ENCODE measurements around the gene BRPF1. TPM values are rescaled to one million over a fixed set of nuclear protein-coding genes. Genes with fewer than 3 reads are reported as not detected.

BRPF1 gene
- total and polyA plus RNA-seq, 2 donors (not counting 1 experiment from before 2014, with no cell fraction given): 24.4 to 36.5 TPM

DNA sequence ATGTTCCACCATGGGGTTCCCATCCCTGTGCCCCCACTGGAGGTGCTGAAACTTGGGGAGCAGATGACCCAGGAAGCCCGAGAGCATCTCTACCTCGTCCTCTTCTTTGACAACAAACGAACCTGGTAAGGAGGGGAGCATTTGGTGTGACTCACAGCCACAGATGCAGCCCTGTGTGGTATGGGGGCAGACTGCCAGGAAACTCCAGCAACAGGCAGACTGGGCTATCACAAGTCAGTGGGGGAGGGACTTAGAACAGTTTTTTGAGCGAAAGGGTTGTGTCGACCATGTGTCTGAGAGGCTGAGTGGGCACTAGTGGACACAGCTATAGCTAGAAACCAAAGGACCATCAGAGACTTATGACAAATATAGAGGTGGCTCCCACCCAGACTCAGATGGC lies 14.8 kb downstream of the BRPF1 start:
- H3K27ac Mint-ChIP-seq: no peak overlapping the region

DNA sequence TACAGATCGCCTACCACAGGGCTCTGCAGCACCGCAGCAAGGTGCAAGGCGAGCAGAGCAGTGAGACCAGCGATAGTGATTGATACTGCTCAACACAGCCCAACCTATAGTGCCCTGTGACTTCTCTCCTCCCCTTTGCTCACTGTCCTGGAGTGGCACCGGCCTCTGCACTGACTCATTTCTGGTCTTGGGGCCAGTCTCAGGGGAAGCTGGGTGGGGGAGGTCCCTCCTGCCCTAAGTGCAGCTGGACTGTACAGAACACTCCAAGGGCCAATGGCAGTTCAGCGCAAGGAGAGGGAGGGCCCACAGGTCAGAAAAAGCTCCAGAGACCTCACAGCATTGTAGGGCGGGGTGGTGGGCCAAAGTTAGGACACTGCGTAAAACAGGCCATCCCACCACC lies 15.7 kb downstream of the BRPF1 start:
- Histone ChIP-seq H3K27ac (ENCODE audit: low read length in 2 of 2) (no peak overlapping the region), H3K4me3 (ENCODE audit: control extremely low read depth in 1 of 5, extremely low read depth in 1 of 5, insufficient read depth in 1 of 5, low read depth in 2 of 5, low read length in 4 of 5) (no peak overlapping the region), H3K27me3 (replicated peaks in 1 of 4; ENCODE audit: control extremely low read depth in 1 of 4, control insufficient read depth in 3 of 4, insufficient read depth in 4 of 4, low read length in 3 of 4) (no peaks in the 10 kb centered on the region), H3K79me2 (ENCODE audit: control insufficient read depth, insufficient read depth, low read length) (peaks cover 16% of the 10 kb centered on the region), H3K9me3 (ENCODE audit: control extremely low read depth in 1 of 3, control insufficient read depth in 2 of 3, insufficient read depth in 1 of 3, low read length in 2 of 3) (no peaks in the 10 kb centered on the region), H3K4me2 (replicated peaks; ENCODE audit: low read depth, low read length, poor library complexity, severe bottlenecking) (no peak overlapping the region), H3K9ac (ENCODE audit: low read length) (no peak overlapping the region), H2AFZ (ENCODE audit: insufficient read depth, low read depth, low read length, poor library complexity, severe bottlenecking) (no peak overlapping the region), H4K20me1 (ENCODE audit: control insufficient read depth, insufficient read depth, low read length, poor library complexity, severe bottlenecking) (no peaks in the 10 kb centered on the region), H3K4me1 (ENCODE audit: control insufficient read depth in 2 of 2, insufficient read depth in 2 of 2, low read length in 2 of 2) (peaks cover 24 to 29% of the 10 kb centered on the region in 2 donors), H3K36me3 (replicated peaks in 1 of 2; ENCODE audit: control extremely low read depth in 1 of 2, control insufficient read depth in 1 of 2, extremely low read depth in 1 of 2, insufficient read depth in 2 of 2, low read length in 1 of 2) (peaks cover 4 to 58% of the 10 kb centered on the region in 2 experiments)
- ChIA-PET CTCF (no interaction called here), POLR2A (interaction anchor here (1.6 kb wide), 1 partner anchor 10 kb away, joined by 4 read pairs; no protein-coding TSS in a partner anchor)
- H3K4me3 Mint-ChIP-seq: no peak overlapping the region
- H3K9me3 Mint-ChIP-seq (ENCODE audit: insufficient read depth): no peaks in the 10 kb centered on the region
- WGBS (ENCODE audit: insufficient coverage): 77% methylated on average over 6 of the region's 8 CpGs
- no peaks in the 10 kb centered on the region for H3K27me3 Mint-ChIP-seq
- TF ChIP-seq, protein P1, sequence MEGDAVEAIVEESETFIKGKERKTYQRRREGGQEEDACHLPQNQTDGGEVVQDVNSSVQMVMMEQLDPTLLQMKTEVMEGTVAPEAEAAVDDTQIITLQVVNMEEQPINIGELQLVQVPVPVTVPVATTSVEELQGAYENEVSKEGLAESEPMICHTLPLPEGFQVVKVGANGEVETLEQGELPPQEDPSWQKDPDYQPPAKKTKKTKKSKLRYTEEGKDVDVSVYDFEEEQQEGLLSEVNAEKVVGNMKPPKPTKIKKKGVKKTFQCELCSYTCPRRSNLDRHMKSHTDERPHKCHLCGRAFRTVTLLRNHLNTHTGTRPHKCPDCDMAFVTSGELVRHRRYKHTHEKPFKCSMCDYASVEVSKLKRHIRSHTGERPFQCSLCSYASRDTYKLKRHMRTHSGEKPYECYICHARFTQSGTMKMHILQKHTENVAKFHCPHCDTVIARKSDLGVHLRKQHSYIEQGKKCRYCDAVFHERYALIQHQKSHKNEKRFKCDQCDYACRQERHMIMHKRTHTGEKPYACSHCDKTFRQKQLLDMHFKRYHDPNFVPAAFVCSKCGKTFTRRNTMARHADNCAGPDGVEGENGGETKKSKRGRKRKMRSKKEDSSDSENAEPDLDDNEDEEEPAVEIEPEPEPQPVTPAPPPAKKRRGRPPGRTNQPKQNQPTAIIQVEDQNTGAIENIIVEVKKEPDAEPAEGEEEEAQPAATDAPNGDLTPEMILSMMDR (IDR thresholded peaks at IDR 0.05): no peak
- TF ChIP-seq EZH2 (IDR thresholded peaks at IDR 0.05; ENCODE audit: borderline replicate concordance, insufficient read depth, low read depth, low read length, poor library complexity, severe bottlenecking): no peak
- no peak overlapping the region for H3K27ac Mint-ChIP-seq
- DNase-seq (no peak), ATAC-seq (ENCODE audit: low read depth) (no peak)
- intact Hi-C loops (cut with micrococcal nuclease): no loop called here
- peaks cover 34% of the 10 kb centered on the region for H3K4me1 Mint-ChIP-seq

More for the DNA sequence above, 14.8 kb downstream of the BRPF1 start:
- TF ChIP-seq, protein P1 (IDR thresholded peaks at IDR 0.05): no peak
- no peak for TF ChIP-seq EZH2 (IDR thresholded peaks at IDR 0.05; ENCODE audit: borderline replicate concordance, insufficient read depth, low read depth, low read length, poor library complexity, severe bottlenecking)
- Histone ChIP-seq H4K20me1 (ENCODE audit: control insufficient read depth, insufficient read depth, low read length, poor library complexity, severe bottlenecking) (peaks cover under 1% of the 10 kb centered on the region), H3K27me3 (replicated peaks in 1 of 4; ENCODE audit: control extremely low read depth in 1 of 4, control insufficient read depth in 3 of 4, insufficient read depth in 4 of 4, low read length in 3 of 4) (no peaks in the 10 kb centered on the region), H3K4me2 (replicated peaks; ENCODE audit: low read depth, low read length, poor library complexity, severe bottlenecking) (no peak overlapping the region), H3K79me2 (ENCODE audit: control insufficient read depth, insufficient read depth, low read length) (peaks cover 9% of the 10 kb centered on the region), H3K9me3 (ENCODE audit: control extremely low read depth in 1 of 3, control insufficient read depth in 2 of 3, insufficient read depth in 1 of 3, low read length in 2 of 3) (no peaks in the 10 kb centered on the region), H3K27ac (ENCODE audit: low read length in 2 of 2) (no peak overlapping the region), H2AFZ (ENCODE audit: insufficient read depth, low read depth, low read length, poor library complexity, severe bottlenecking) (no peak overlapping the region), H3K9ac (ENCODE audit: low read length) (no peak overlapping the region), H3K36me3 (replicated peaks in 1 of 2; ENCODE audit: control extremely low read depth in 1 of 2, control insufficient read depth in 1 of 2, extremely low read depth in 1 of 2, insufficient read depth in 2 of 2, low read length in 1 of 2) (peaks cover 1 to 63% of the 10 kb centered on the region in 2 experiments), H3K4me1 (ENCODE audit: control insufficient read depth in 2 of 2, insufficient read depth in 2 of 2, low read length in 2 of 2) (peaks cover 14 to 19% of the 10 kb centered on the region in 2 donors), H3K4me3 (ENCODE audit: control extremely low read depth in 1 of 5, extremely low read depth in 1 of 5, insufficient read depth in 1 of 5, low read depth in 2 of 5, low read length in 4 of 5) (no peak overlapping the region)
- Mint-ChIP-seq H3K4me1 (peaks cover 25% of the 10 kb centered on the region), H3K4me3 (no peak overlapping the region), H3K9me3 (ENCODE audit: insufficient read depth) (no peaks in the 10 kb centered on the region), H3K27me3 (no peaks in the 10 kb centered on the region)
- ATAC-seq (ENCODE audit: low read depth) (no peak), DNase-seq (no peak)
- ChIA-PET POLR2A (no interaction called here), CTCF (no interaction called here)
- WGBS (ENCODE audit: insufficient coverage): 78% methylated on average over 3 of the region's 5 CpGs
- intact Hi-C loops (cut with micrococcal nuclease): no loop called here
